ENCODE measurements around the gene ABL1. TPM values are rescaled to one million over a fixed set of nuclear protein-coding genes. Genes with fewer than 3 reads are reported as not detected.

The ABL1 gene
- total and polyA plus RNA-seq, 10 donors: 9.7 to 76.7 (median 42.2) TPM

- Histone ChIP-seq H3K36me3 (peaks cover 0 to 5% (median 0%) of the 10 kb centered on the region in 6 donors), H3K4me3 (no peak overlapping the region), H3K27ac (no peak overlapping the region), H3K9me3 (no peaks in the 10 kb centered on the region), H3K4me1 (peaks cover 0 to 16% (median 9%) of the 10 kb centered on the region in 6 donors), H3K27me3 (replicated peaks in 1 of 7) (peaks cover 0 to 49% (median 19%) of the 10 kb centered on the region in 7 donors)
- TF ChIP-seq POLR2AphosphoS5 (IDR thresholded peaks at IDR 0.05): no peak
- TF ChIP-seq POLR2A (IDR thresholded peaks at IDR 0.05): no peak
- TF ChIP-seq CTCF (IDR thresholded peaks at IDR 0.05 in 8 of 11, conservative IDR thresholded peaks at IDR 0.05 in 3 of 11): no peak
- WGBS, 5 donors: 79 to 86% (median 80%) methylated on average over 1 to 29 of the region's 29 CpGs
- DNase-seq: no peak
- intact Hi-C loops (cut with DNase I; ENCODE audit: low total_unique reads): no loop called here
These were observed 62.9 kb downstream of the ABL1 start for GRCh38 chr9:130897848-130898551.

DNA sequence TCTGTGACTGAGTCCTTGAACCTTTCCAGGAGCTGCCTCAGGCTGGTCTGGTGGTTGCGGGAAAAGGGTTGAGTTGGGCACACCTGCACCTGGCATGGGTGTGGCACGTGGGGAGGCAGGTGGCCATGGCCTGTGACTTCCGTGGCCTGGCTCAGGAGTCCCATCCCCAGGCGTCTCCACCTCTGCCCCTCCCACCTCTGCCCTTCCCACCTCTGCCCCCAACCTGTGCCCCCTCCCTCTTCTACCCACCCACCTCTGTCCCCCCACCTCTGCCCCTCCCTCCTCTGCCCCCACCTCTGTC is 63.4 kb downstream of the ABL1 start:
- intact Hi-C loops (cut with DNase I; ENCODE audit: low total_unique reads): no loop called here
- DNase-seq: no peak
- TF ChIP-seq POLR2AphosphoS5 (IDR thresholded peaks at IDR 0.05): no peak
- TF ChIP-seq CTCF (IDR thresholded peaks at IDR 0.05 in 8 of 11, conservative IDR thresholded peaks at IDR 0.05 in 3 of 11): no peak
- no peak for TF ChIP-seq POLR2A (IDR thresholded peaks at IDR 0.05)
- 66 to 82% (median 77%) methylated on average over 3 to 4 of the region's 4 CpGs for WGBS, 5 donors
- H3K27me3 ChIP-seq (replicated peaks in 1 of 7): peaks cover 0 to 54% (median 24%) of the 10 kb centered on the region in 7 donors
- H3K27ac ChIP-seq: no peak overlapping the region
- H3K4me1 ChIP-seq: peaks cover 0 to 11% (median 5%) of the 10 kb centered on the region in 6 donors
- no peaks in the 10 kb centered on the region for H3K9me3 ChIP-seq
- H3K4me3 ChIP-seq: no peak overlapping the region
- peaks cover 0 to under 1% (median 0%) of the 10 kb centered on the region in 6 donors for H3K36me3 ChIP-seq

DNA sequence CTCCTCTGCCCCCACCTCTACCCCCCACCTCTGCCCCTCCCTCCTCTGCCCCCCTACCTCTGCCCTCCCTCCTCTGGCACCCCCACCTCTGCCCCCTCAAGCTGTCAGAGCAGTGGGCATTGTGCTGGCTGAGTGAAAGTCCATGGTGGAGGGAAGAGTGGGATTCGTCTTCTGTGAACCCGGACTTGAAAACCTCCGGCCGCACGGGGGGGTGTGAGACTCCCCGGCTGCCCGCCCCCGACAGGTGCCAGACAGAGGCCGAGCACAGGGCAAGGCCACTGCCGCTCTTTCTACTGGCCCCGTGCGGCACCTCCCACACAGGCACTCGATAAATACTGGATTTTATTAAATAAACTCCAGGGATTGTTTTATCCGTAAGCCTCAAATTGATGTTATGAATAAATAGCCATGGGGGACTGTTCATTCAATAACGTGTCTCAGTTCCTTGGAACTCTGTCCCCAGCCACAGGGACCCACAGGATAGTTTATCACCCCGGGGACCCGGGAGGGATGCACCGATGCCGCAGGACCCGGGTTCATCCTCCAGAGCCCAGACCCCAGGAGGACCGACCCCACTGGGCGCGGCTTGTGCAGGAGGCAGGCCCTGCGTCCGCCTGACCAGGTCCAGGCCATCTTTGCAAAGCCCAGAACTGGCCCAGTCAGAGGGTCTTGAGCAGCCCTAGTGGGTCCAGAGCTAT is 64.1 kb downstream of the ABL1 start:
- no peak for DNase-seq
- intact Hi-C loops (cut with DNase I; ENCODE audit: low total_unique reads): no loop called here
- peaks cover 0 to 61% (median 25%) of the 10 kb centered on the region in 7 donors for H3K27me3 ChIP-seq (replicated peaks in 1 of 7)

More for the DNA sequence above, 64.1 kb downstream of the ABL1 start:
- Histone ChIP-seq H3K27ac (no peak overlapping the region), H3K9me3 (no peaks in the 10 kb centered on the region), H3K4me1 (peaks cover 0 to 4% (median 0%) of the 10 kb centered on the region in 6 donors), H3K36me3 (no peaks in the 10 kb centered on the region), H3K4me3 (no peak overlapping the region)
- 73 to 79% (median 78%) methylated on average over 15 to 25 of the region's 25 CpGs for WGBS, 5 donors
- TF ChIP-seq POLR2AphosphoS5 (IDR thresholded peaks at IDR 0.05): no peak
- no peak for TF ChIP-seq CTCF (IDR thresholded peaks at IDR 0.05 in 8 of 11, conservative IDR thresholded peaks at IDR 0.05 in 3 of 11)
- TF ChIP-seq POLR2A (IDR thresholded peaks at IDR 0.05): no peak
